ENCODE results near the gene FRMPD1.
"Not testable (repeated sequence)": the region's sequence is repeated elsewhere in the genome, so short reads cannot be mapped to it uniquely, and the experiment has no call there.

Gene FRMPD1

GRCh38 chr9:37650873-37651768 is at the start of gene FRMPD1:
TSS of gene FRMPD1 (plus strand) at chr9:37650954. CDS start at chr9:37692642, 41,688 bp downstream.
- peak; percentile 52 for DNase-seq

GRCh38 chr9:37602061-37602460 is 48.7 kb upstream of the FRMPD1 start:
- not testable (repeated sequence) for DNase-seq

- no peak for DNase-seq
Observed at GRCh38 chr9:37602817-37603216, 47.9 kb upstream of the FRMPD1 start.

- DNase-seq = no peak
Observed at GRCh38 chr9:37604296-37604695, 46.5 kb upstream of the FRMPD1 start.

- no peak for DNase-seq
Observed at GRCh38 chr9:37608250-37608649, 42.5 kb upstream of the FRMPD1 start.

GRCh38 chr9:37609735-37610397 is 40.9 kb upstream of the FRMPD1 start:
- DNase-seq = no peak

- DNase-seq = no peak
Observed at GRCh38 chr9:37611014-37611413, 39.7 kb upstream of the FRMPD1 start.

GRCh38 chr9:37611961-37612360 is 38.8 kb upstream of the FRMPD1 start:
- no peak for DNase-seq

GRCh38 chr9:37617161-37617560 is 33.6 kb upstream of the FRMPD1 start:
- no peak for DNase-seq

GRCh38 chr9:37617832-37618231 is 32.9 kb upstream of the FRMPD1 start:
- DNase-seq = no peak

GRCh38 chr9:37618817-37619216 is 31.9 kb upstream of the FRMPD1 start:
- no peak for DNase-seq

- no peak for DNase-seq
Observed at GRCh38 chr9:37619806-37620205, 30.9 kb upstream of the FRMPD1 start.

- DNase-seq = no peak
Observed at GRCh38 chr9:37620396-37620795, 30.4 kb upstream of the FRMPD1 start.

- DNase-seq = no peak
Observed at GRCh38 chr9:37621273-37622121, 29.3 kb upstream of the FRMPD1 start.

GRCh38 chr9:37622462-37622861 is 28.3 kb upstream of the FRMPD1 start:
- no peak for DNase-seq

- no peak for DNase-seq
Observed at GRCh38 chr9:37623267-37623666, 27.5 kb upstream of the FRMPD1 start.

GRCh38 chr9:37624073-37624472 is 26.7 kb upstream of the FRMPD1 start:
- DNase-seq = no peak

GRCh38 chr9:37625036-37625757 is 25.6 kb upstream of the FRMPD1 start:
- DNase-seq = no peak

GRCh38 chr9:37625758-37626147 is 25.0 kb upstream of the FRMPD1 start:
- no peak for DNase-seq

GRCh38 chr9:37626708-37627292 is 24.0 kb upstream of the FRMPD1 start:
- DNase-seq = no peak

- no peak for DNase-seq
Observed at GRCh38 chr9:37632479-37632878, 18.3 kb upstream of the FRMPD1 start.

- no peak for DNase-seq
Observed at GRCh38 chr9:37635808-37636207, 14.9 kb upstream of the FRMPD1 start.
